ENCODE results near the gene TADA2B. TPM values are rescaled to one million over a fixed set of nuclear protein-coding genes. Genes with fewer than 3 reads are reported as not detected.

TADA2B gene
- total RNA-seq, 1 experiment from 2014 or later = 14.3 TPM

- DNase-seq (ENCODE audit: low spot score) = no peak
- ChIA-PET CTCF (interaction anchor here (0.8 to 7.7 kb wide), 20 partner anchors 13 to 267 kb away, joined by 3 to 118 read pairs (median 4); partner anchors contain the start of genes TADA2B and TBC1D14), POLR2A (interaction anchor here (0.6 to 2.5 kb wide), 9 partner anchors 9 to 223 kb away, joined by 3 to 16 read pairs (median 5); partner anchors contain the start of genes TADA2B and TBC1D14)
- TF ChIP-seq ZNF281 (CRISPR knock-in tag; IDR thresholded peaks at IDR 0.05) (no peak), ETV6 (CRISPR knock-in tag; IDR thresholded peaks at IDR 0.05) (peak; percentile 54; the same call in 1 of the 2 replicates), TEAD4 (CRISPR knock-in tag; IDR thresholded peaks at IDR 0.05) (no peak), E2F5 (CRISPR knock-in tag; IDR thresholded peaks at IDR 0.05) (peak; percentile 9; the same call in 1 of the 2 replicates), ZNF263 (CRISPR knock-in tag; IDR thresholded peaks at IDR 0.05; ENCODE audit: low read depth) (no peak), HMGXB4 (CRISPR knock-in tag; IDR thresholded peaks at IDR 0.05) (no peak; the same call in 1 of the 2 replicates), ZNF232 (CRISPR knock-in tag; IDR thresholded peaks at IDR 0.05) (peak; percentile 36; the same call in 1 of the 2 replicates)
- peaks cover 18% of the 10 kb centered on the region for H3K36me3 Mint-ChIP-seq
- H3K4me3 Mint-ChIP-seq = peak overlapping the region; percentile 93
- H3K4me1 Mint-ChIP-seq = peaks cover 29% of the 10 kb centered on the region
- H3K9me3 Mint-ChIP-seq = no peaks in the 10 kb centered on the region
- peak; percentile 1 for ATAC-seq
- H3K27me3 Mint-ChIP-seq (ENCODE audit: low read depth) = peaks cover 33% of the 10 kb centered on the region
- H3K27ac Mint-ChIP-seq = peak overlapping the region; percentile 84; the same call in 1 of the 2 replicates
These were observed 25.2 kb downstream of the TADA2B start for GRCh38 chr4:7068279-7068842.

- peak overlapping the region; percentile 93 for H3K4me3 Mint-ChIP-seq
- peaks cover 13% of the 10 kb centered on the region for H3K36me3 Mint-ChIP-seq
- H3K4me1 Mint-ChIP-seq = peaks cover 29% of the 10 kb centered on the region
- peaks cover 33% of the 10 kb centered on the region for H3K27me3 Mint-ChIP-seq (ENCODE audit: low read depth)
- POLR2A ChIA-PET = interaction anchor here (1.5 to 2.5 kb wide), 5 partner anchors 8 to 159 kb away, joined by 3 to 16 read pairs (median 6); partner anchors contain the start of genes TADA2B and TBC1D14
- H3K27ac Mint-ChIP-seq = no peak overlapping the region
- no peaks in the 10 kb centered on the region for H3K9me3 Mint-ChIP-seq
- peak; percentile 31; the same call in 1 of the 2 replicates for TF ChIP-seq ZNF423 (CRISPR knock-in tag; IDR thresholded peaks at IDR 0.05)
- no peak for TF ChIP-seq AR (CRISPR knock-in tag; IDR thresholded peaks at IDR 0.05)
- DNase-seq (ENCODE audit: low spot score) (peak; percentile 58), ATAC-seq (peak; percentile 4)
- CTCF ChIA-PET = interaction anchor here (0.6 to 7.7 kb wide), 13 partner anchors 13 to 195 kb away, joined by 3 to 118 read pairs (median 5); partner anchors contain the start of genes TADA2B and TBC1D14
These were observed 25.7 kb downstream of the TADA2B start for GRCh38 chr4:7068883-7069282.

- no peak overlapping the region for H3K27ac Mint-ChIP-seq
- CTCF ChIA-PET = interaction anchor here (0.5 to 7.7 kb wide), 61 partner anchors 9 to 1109 kb away, joined by 3 to 118 read pairs (median 4); partner anchors contain the start of genes BLOC1S4, S100P, TADA2B and TBC1D14
- H3K36me3 Mint-ChIP-seq = no peaks in the 10 kb centered on the region; the same call in 1 of the 2 replicates
- POLR2A ChIA-PET = no interaction called here
- no peaks in the 10 kb centered on the region for H3K9me3 Mint-ChIP-seq
- ATAC-seq (peak; percentile 59), DNase-seq (ENCODE audit: low spot score) (peak; percentile 95)
- H3K27me3 Mint-ChIP-seq (ENCODE audit: low read depth) = peaks cover 43% of the 10 kb centered on the region
- peaks cover 25% of the 10 kb centered on the region for H3K4me1 Mint-ChIP-seq
- no peak overlapping the region for H3K4me3 Mint-ChIP-seq
- TF ChIP-seq MAX (CRISPR knock-in tag; IDR thresholded peaks at IDR 0.05) (peak; percentile 53; the same call in 1 of the 2 replicates), CTCF (IDR thresholded peaks at IDR 0.05) (peak; percentile 95), JUN (CRISPR knock-in tag; IDR thresholded peaks at IDR 0.05) (no peak), TEAD1 (CRISPR knock-in tag; IDR thresholded peaks at IDR 0.05) (0 out of 2 replicates have a peak, but pooled peaks have one; percentile 13)
These were observed 27.7 kb downstream of the TADA2B start for GRCh38 chr4:7070729-7071511.

All from WTC11 (cell line).